GM12878 (cell line): ENCODE data around the gene DUSP8. TPM values are rescaled to one million over a fixed set of nuclear protein-coding genes. Genes with fewer than 3 reads are reported as not detected.

Experiments
- ATAC-seq: fragments of 200-7000 bp; cut with Tn5 transposase; 3 replicates; pipeline ENCODE4 v1.9.1; 2020; ENCODE audit warnings: mild to moderate bottlenecking, moderate library complexity
- BruUV-seq: library from RNA; stranded (reverse); fragments of 400-500 nt; replicated peaks from 2 replicates; lab custom pipeline; 2021; lab: Mats Ljungman, UMichigan
- CTCF ChIA-PET: fragments of 300-600 bp; sonication (Branson Sonifier 250); formaldehyde crosslinking; extraction: SDS; loops from one replicate; lab custom pipeline; 2021; ENCODE audit warnings: inconsistent platforms; lab: Yijun Ruan, JAX
- POLR2A ChIA-PET: fragments of 350-600 bp; formaldehyde crosslinking; extraction: SDS; loops from one replicate; lab custom pipeline; 2021; ENCODE audit warnings: inconsistent platforms; lab: Charles Lee
- RAD21 ChIA-PET: fragments of 300-600 bp; sonication (Branson Sonifier 250); formaldehyde crosslinking; loops from one replicate; lab custom pipeline; 2023; ENCODE audit warnings: antibody characterized with exemption; ENCODE audit not compliant: unreplicated experiment; lab: Charles Lee
- SMC1A ChIA-PET: fragments of 300-600 bp; sonication (Branson Sonifier 250); formaldehyde crosslinking; loops from one replicate; lab custom pipeline; 2023; ENCODE audit not compliant: unreplicated experiment, uncharacterized antibody; lab: Charles Lee
- DNase-seq: peaks from one replicate; pipeline ENCODE4 v3.0.0-alpha.2; 2011; ENCODE audit warnings: low read depth, low spot score
- FAIRE-seq: peaks from 3 replicates; lab custom pipeline; 2011; peaks lifted over from hg19 to GRCh38; lab: Jason Lieb, UNC
- H2AFZ ChIP-seq: 2 replicates; pipeline ENCODE4 v1.6.0; 2011; ENCODE audit warnings: low read depth, low read length, control low read depth; ENCODE audit not compliant: control insufficient read depth
- H3K27ac ChIP-seq: 2 replicates; pipeline ENCODE4 v1.5.1; 2011; ENCODE audit warnings: control low read depth; ENCODE audit not compliant: control insufficient read depth, insufficient read depth
- H3K27me3 ChIP-seq, 2 experiments: replicated peaks in 1 of 2; 2 replicates each; pipeline versions ENCODE4 v1.6.0 to v1.6.1; 2011; ENCODE audit warnings: low read length in 1 of 2; ENCODE audit not compliant: control insufficient read depth in 2 of 2, insufficient read depth in 2 of 2
- H3K36me3 ChIP-seq, 2 experiments: 2 replicates each; pipeline ENCODE4 v1.5.1; 2011; ENCODE audit warnings: low read length in 1 of 2; ENCODE audit not compliant: control insufficient read depth in 2 of 2, insufficient read depth in 2 of 2
- H3K4me1 ChIP-seq: 2 replicates; pipeline ENCODE4 v1.6.1; 2011; ENCODE audit warnings: mild to moderate bottlenecking, low read length, moderate library complexity, mixed read lengths; ENCODE audit not compliant: control insufficient read depth, insufficient read depth
- H3K4me2 ChIP-seq: 2 replicates; pipeline ENCODE4 v1.6.0; 2011; ENCODE audit warnings: control low read depth; ENCODE audit not compliant: control insufficient read depth, insufficient read depth
- H3K4me3 ChIP-seq: fragments of 200-600 bp; sonication (generic); 2 replicates; pipeline ENCODE4 v1.5.1; 2016
- H3K79me2 ChIP-seq: 2 replicates; pipeline ENCODE4 v1.6.0; 2011; ENCODE audit warnings: low read length; ENCODE audit not compliant: control insufficient read depth, insufficient read depth
- H3K9ac ChIP-seq: 2 replicates; pipeline ENCODE4 v1.8.0; 2011; ENCODE audit warnings: low read length, control low read depth, mixed read lengths; ENCODE audit not compliant: control insufficient read depth, insufficient read depth
- H3K9me3 ChIP-seq: replicated peaks from 3 replicates; pipeline ENCODE4 v1.5.1; 2011; ENCODE audit warnings: mild to moderate bottlenecking, low read length; ENCODE audit not compliant: control insufficient read depth, insufficient read depth
- H4K20me1 ChIP-seq: 2 replicates; pipeline ENCODE4 v1.6.0; 2011; ENCODE audit not compliant: control insufficient read depth, insufficient read depth
- CBX3 ChIP-seq: fragments of 200-600 bp; sonication (generic); IDR thresholded peaks from 2 replicates; pipeline ENCODE4 v1.6.1; 2016; ENCODE audit warnings: low read depth, borderline replicate concordance
- CBX5 ChIP-seq: sonication (generic); IDR thresholded peaks from 2 replicates; pipeline ENCODE4 v1.6.1; 2016; ENCODE audit warnings: low read depth, moderate library complexity, mild to moderate bottlenecking, inconsistent platforms
- CTCF ChIP-seq, 3 experiments: IDR thresholded peaks in 2 of 3; conservative IDR thresholded peaks in 1 of 3; 2 replicates each; pipeline ENCODE4 v1.5.1; 2011; ENCODE audit warnings: low read depth in 3 of 3, low read length in 3 of 3, mild to moderate bottlenecking in 3 of 3, control low read depth in 2 of 3, moderate library complexity in 2 of 3, inconsistent platforms in 1 of 3, mixed read lengths in 1 of 3; ENCODE audit not compliant: control insufficient read depth in 2 of 3, insufficient read depth in 1 of 3; ENCODE audit errors: extremely low read depth in 1 of 3
- REST ChIP-seq: IDR thresholded peaks from 2 replicates; pipeline ENCODE4 v1.6.1; 2012; ENCODE audit warnings: mild to moderate bottlenecking, low read depth, low read length
- ZNF687 ChIP-seq: fragments of 450-650 bp; IDR thresholded peaks from 2 replicates; pipeline ENCODE4 v1.6.1; 2017; ENCODE audit warnings: mild to moderate bottlenecking, moderate library complexity
- WGBS: methylation state at CpG from one replicate; pipeline ENCODE4 v1.1.6; 2016; ENCODE audit warnings: low lambda C conversion rate; ENCODE audit not compliant: insufficient replicate concordance, insufficient coverage; ENCODE audit errors: missing lambda C conversion rate; 5-methylcytosine and 5-hydroxymethylcytosine counted together
- in situ Hi-C: fragments of 300-500 bp; cut with MboI; formaldehyde crosslinking; loops from 9 replicates; pipeline ENCODE4 v1.14.3; 2018; ENCODE audit warnings: mixed read lengths
- intact Hi-C: fragments of 100-400 bp; cut with micrococcal nuclease; formaldehyde crosslinking; loops from one replicate; pipeline ENCODE4 v1.14.2; 2022; ENCODE audit not compliant: unreplicated experiment
- polyA plus RNA-seq, 11 experiments: library from polyadenylated mRNA; depleted of rRNA in 4 of 11; unstranded in 6 of 11; stranded (reverse) in 5 of 11; fragments of >200 nt; fragmentation: Nextera tagmentation in 4 of 11; fragmentation: Illumina TruSeq in 1 of 11; extraction: Ambion mirVana in 4 of 11; extraction: Trizol in 1 of 11; gene quantifications; 1 replicate in 1 of 11; 2 replicates in 10 of 11; pipeline versions ENCODE4 v1.2.1 to v1.2.3, GENCODE V29; 2011 to 2016; ENCODE audit warnings: inconsistent platforms in 2 of 11, missing spikeins in 2 of 11, low read depth in 1 of 11
- total RNA-seq, 4 experiments: library from RNA; depleted of rRNA in 3 of 4; stranded (reverse); fragments of >200 nt in 3 of 4; fragmentation: Illumina TruSeq in 1 of 4; extraction: Trizol in 1 of 4; gene quantifications; 2 replicates each; pipeline versions ENCODE4 v1.2.1 to v1.2.3, GENCODE V29; 2013 to 2021

DUSP8 gene
- total and polyA plus RNA-seq, 10 of the 15 experiments (the other 5 are each of a cell fraction or from before 2014, with no cell fraction given) = 0.04 to 1.7 (median 0.26) TPM; not detected in 6

- TF ChIP-seq CBX3 = no peak
- no peak for TF ChIP-seq ZNF687
- TF ChIP-seq REST = no peak
- TF ChIP-seq, all 136 proteins: peak for 0
Observed at GRCh38 chr11:1561266-1561665, 10.8 kb downstream of the DUSP8 start (continued).

- ATAC-seq (no peak), FAIRE-seq (no peak), DNase-seq (no peak)
- H3K4me2 ChIP-seq = no peak overlapping the region
- ChIA-PET SMC1A (no interaction called here), POLR2A (no interaction called here), RAD21 (no interaction called here), CTCF (interaction anchor here (1.3 kb wide), 1 partner anchor 14 kb away, joined by 5 read pairs; no protein-coding TSS in a partner anchor)
- in situ Hi-C loops (no loop called here), intact Hi-C loops (no loop called here)
- BruUV-seq = no TSS peak
- TF ChIP-seq CBX5 (no peak), CTCF (IDR thresholded peaks at IDR 0.05 in 2 of 3, conservative IDR thresholded peaks at IDR 0.05 in 1 of 3; ENCODE audit: control insufficient read depth in 2 of 3, extremely low read depth in 1 of 3, insufficient read depth in 1 of 3, low read depth in 3 of 3, low read length in 3 of 3) (peak in 1 of 3 experiments; percentile 26; a peak in 2 of 6 replicates)
- H3K4me3 ChIP-seq = no peak overlapping the region
- H3K79me2 ChIP-seq = no peaks in the 10 kb centered on the region
- no peak overlapping the region for H3K27ac ChIP-seq
- 44% methylated on average over 8 of the region's 8 CpGs for WGBS
- no peaks in the 10 kb centered on the region for H3K9me3 ChIP-seq
- no peaks in the 10 kb centered on the region for H3K36me3 ChIP-seq
- H4K20me1 ChIP-seq = no peaks in the 10 kb centered on the region
- H3K4me1 ChIP-seq = no peaks in the 10 kb centered on the region
- H3K27me3 ChIP-seq = no peaks in the 10 kb centered on the region
- no peak overlapping the region for H3K9ac ChIP-seq
- no peak overlapping the region for H2AFZ ChIP-seq
Observed at GRCh38 chr11:1560649-1561251, 11.3 kb downstream of the DUSP8 start.
